Measurements from ENCODE around the gene MANF. TPM values are rescaled to one million over a fixed set of nuclear protein-coding genes. Genes with fewer than 3 reads are reported as not detected.

MANF gene
- polyA plus RNA-seq, 1 experiment = 79.5 TPM

GRCh38 chr3:51378065-51378464 lies 7.0 kb upstream of the MANF start:
- TF ChIP-seq CTCF (IDR thresholded peaks at IDR 0.05; ENCODE audit: low read depth, low read length) = no peak
- Histone ChIP-seq H3K27ac (ENCODE audit: low read depth, low read length) (no peak overlapping the region), H3K27me3 (ENCODE audit: control insufficient read depth, insufficient read depth, low read length) (peaks cover 3% of the 10 kb centered on the region), H3K9me3 (ENCODE audit: control insufficient read depth, insufficient read depth, low read length) (no peaks in the 10 kb centered on the region; the same call in 1 of the 2 replicates), H3K4me3 (ENCODE audit: low read depth, low read length) (no peak overlapping the region)
- no peak for DNase-seq (ENCODE audit: low read depth, low spot score)
- POLR2A ChIA-PET = interaction anchor here (0.5 kb wide), 1 partner anchor 776 kb away, joined by 3 read pairs; no protein-coding TSS in a partner anchor
- CTCF ChIA-PET = interaction anchor here (1.1 to 6.2 kb wide), 5 partner anchors 12 to 763 kb away, joined by 3 to 47 read pairs (median 8); no protein-coding TSS in a partner anchor

GRCh38 chr3:51378726-51379125 lies 6.4 kb upstream of the MANF start:
- Histone ChIP-seq H3K9me3 (ENCODE audit: control insufficient read depth, insufficient read depth, low read length) (no peaks in the 10 kb centered on the region; the same call in 1 of the 2 replicates), H3K4me3 (ENCODE audit: low read depth, low read length) (no peak overlapping the region), H3K27ac (ENCODE audit: low read depth, low read length) (no peak overlapping the region), H3K27me3 (ENCODE audit: control insufficient read depth, insufficient read depth, low read length) (peaks cover 3% of the 10 kb centered on the region)
- no peak for TF ChIP-seq CTCF (IDR thresholded peaks at IDR 0.05; ENCODE audit: low read depth, low read length)
- no peak for DNase-seq (ENCODE audit: low read depth, low spot score)
- ChIA-PET CTCF (interaction anchor here (0.5 to 6.2 kb wide), 5 partner anchors 8 to 763 kb away, joined by 3 to 47 read pairs (median 4); partner anchors contain the start of gene MAPKAPK3), POLR2A (no interaction called here)

GRCh38 chr3:51379301-51379700 lies 5.8 kb upstream of the MANF start:
- CTCF ChIA-PET = interaction anchor here (1.0 to 6.2 kb wide), 5 partner anchors 9 to 763 kb away, joined by 3 to 47 read pairs (median 7); partner anchors contain the start of genes MAPKAPK3 and RBM15B
- no peak for TF ChIP-seq CTCF (IDR thresholded peaks at IDR 0.05; ENCODE audit: low read depth, low read length)

GRCh38 chr3:51379746-51380455 lies 5.2 kb upstream of the MANF start:
- H3K27me3 ChIP-seq (ENCODE audit: control insufficient read depth, insufficient read depth, low read length) = no peaks in the 10 kb centered on the region
- no peaks in the 10 kb centered on the region; the same call in 1 of the 2 replicates for H3K9me3 ChIP-seq (ENCODE audit: control insufficient read depth, insufficient read depth, low read length)
- no peak for DNase-seq (ENCODE audit: low read depth, low spot score)
- H3K27ac ChIP-seq (ENCODE audit: low read depth, low read length) = no peak overlapping the region
- no peak overlapping the region for H3K4me3 ChIP-seq (ENCODE audit: low read depth, low read length)
- CTCF ChIA-PET = interaction anchor here (1.0 to 6.2 kb wide), 4 partner anchors 10 to 764 kb away, joined by 3 to 47 read pairs (median 9); partner anchors contain the start of genes MAPKAPK3 and RBM15B
- POLR2A ChIA-PET = interaction anchor here (0.7 kb wide), 1 partner anchor 717 kb away, joined by 3 read pairs; no protein-coding TSS in a partner anchor
- TF ChIP-seq CTCF (IDR thresholded peaks at IDR 0.05; ENCODE audit: low read depth, low read length) = no peak

More at GRCh38 chr3:51379301-51379700, 5.8 kb upstream of the MANF start:
- DNase-seq (ENCODE audit: low read depth, low spot score) = no peak
- POLR2A ChIA-PET = no interaction called here
- no peak overlapping the region for H3K4me3 ChIP-seq (ENCODE audit: low read depth, low read length)
- peaks cover 1% of the 10 kb centered on the region for H3K27me3 ChIP-seq (ENCODE audit: control insufficient read depth, insufficient read depth, low read length)
- H3K27ac ChIP-seq (ENCODE audit: low read depth, low read length) = no peak overlapping the region
- no peaks in the 10 kb centered on the region; the same call in 1 of the 2 replicates for H3K9me3 ChIP-seq (ENCODE audit: control insufficient read depth, insufficient read depth, low read length)

Data from AG04450 (cell line).